ENCODE measurements around the gene FXR2. TPM values are rescaled to one million over a fixed set of nuclear protein-coding genes. Genes with fewer than 3 reads are reported as not detected.

FXR2 gene
- total RNA-seq, 1 donor from 2014 or later: 111 TPM

DNA sequence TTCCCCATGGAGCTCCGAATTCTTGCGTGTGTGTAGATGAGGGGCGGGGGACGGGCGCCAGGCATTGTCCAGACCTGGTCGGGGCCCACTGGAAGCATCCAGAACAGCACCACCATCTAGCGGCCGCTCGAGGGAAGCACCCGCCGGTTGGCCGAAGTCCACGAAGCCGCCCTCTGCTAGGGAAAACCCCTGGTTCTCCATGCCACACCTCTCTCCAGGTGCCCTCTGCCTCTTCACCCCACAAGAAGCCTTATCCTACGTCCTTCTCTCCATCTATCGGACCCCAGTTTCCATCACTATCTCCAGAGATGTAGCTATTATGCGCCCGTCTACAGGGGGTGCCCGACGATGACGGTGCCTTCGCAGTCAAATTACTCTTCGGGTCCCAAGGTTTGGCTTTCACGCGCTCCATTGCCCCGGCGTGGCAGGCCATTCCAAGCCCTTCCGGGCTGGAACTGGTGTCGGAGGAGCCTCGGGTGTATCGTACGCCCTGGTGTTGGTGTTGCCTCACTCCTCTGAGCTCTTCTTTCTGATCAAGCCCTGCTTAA is 53.6 kb downstream of the FXR2 start:
- Histone ChIP-seq H3K4me3 (peak overlapping the region; percentile 99), H3K27ac (replicated peaks) (peak overlapping the region; percentile 94), H3K9me3 (replicated peaks) (no peaks in the 10 kb centered on the region), H3K27me3 (ENCODE audit: low read depth) (no peaks in the 10 kb centered on the region), H3K36me3 (peaks cover 32% of the 10 kb centered on the region), H3K4me1 (peaks cover 81% of the 10 kb centered on the region)
- intact Hi-C loops (cut with micrococcal nuclease): loop anchor here (10.0 kb wide), 1 partner anchor 46 kb away; no protein-coding TSS in a partner anchor
- TF ChIP-seq, protein P1, sequence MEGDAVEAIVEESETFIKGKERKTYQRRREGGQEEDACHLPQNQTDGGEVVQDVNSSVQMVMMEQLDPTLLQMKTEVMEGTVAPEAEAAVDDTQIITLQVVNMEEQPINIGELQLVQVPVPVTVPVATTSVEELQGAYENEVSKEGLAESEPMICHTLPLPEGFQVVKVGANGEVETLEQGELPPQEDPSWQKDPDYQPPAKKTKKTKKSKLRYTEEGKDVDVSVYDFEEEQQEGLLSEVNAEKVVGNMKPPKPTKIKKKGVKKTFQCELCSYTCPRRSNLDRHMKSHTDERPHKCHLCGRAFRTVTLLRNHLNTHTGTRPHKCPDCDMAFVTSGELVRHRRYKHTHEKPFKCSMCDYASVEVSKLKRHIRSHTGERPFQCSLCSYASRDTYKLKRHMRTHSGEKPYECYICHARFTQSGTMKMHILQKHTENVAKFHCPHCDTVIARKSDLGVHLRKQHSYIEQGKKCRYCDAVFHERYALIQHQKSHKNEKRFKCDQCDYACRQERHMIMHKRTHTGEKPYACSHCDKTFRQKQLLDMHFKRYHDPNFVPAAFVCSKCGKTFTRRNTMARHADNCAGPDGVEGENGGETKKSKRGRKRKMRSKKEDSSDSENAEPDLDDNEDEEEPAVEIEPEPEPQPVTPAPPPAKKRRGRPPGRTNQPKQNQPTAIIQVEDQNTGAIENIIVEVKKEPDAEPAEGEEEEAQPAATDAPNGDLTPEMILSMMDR (IDR thresholded peaks at IDR 0.05; ENCODE audit: borderline replicate concordance): peak; percentile 90
- peak; percentile 91 for DNase-seq

DNA sequence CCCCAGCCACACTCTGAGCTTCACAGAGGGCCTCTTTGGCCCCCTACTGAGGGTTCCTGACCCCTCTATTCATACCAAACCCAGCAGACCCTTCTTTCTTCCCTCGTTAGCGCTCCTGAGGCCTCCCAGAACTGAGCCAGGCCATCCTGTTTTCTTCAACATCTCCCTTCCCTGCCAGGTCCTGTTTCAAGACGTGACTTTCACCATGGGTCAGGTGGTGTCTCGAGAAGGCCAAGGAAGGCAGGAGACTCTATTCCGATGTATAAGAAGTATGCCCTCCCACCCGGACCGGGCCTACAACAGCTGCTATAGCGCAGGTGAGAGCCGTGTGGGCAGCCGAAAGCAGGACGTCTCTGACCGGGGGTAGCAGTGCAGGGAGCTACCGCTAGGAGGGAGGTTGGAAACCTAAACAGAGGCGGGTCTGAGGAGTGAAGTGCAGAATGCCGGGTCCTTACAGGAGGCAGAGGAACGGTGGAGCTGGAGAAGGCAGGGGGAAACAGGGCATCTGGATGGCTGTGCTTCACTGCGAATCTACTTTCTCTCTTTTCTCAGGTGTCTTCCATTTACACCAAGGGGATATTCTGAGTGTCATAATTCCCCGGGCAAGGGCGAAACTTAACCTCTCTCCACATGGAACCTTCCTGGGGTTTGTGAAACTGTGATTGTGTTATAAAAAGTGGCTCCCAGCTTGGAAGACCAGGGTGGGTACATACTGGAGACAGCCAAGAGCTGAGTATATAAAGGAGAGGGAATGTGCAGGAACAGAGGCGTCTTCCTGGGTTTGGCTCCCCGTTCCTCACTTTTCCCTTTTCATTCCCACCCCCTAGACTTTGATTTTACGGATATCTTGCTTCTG is 54.3 kb downstream of the FXR2 start:
- Histone ChIP-seq H3K27me3 (ENCODE audit: low read depth) (no peaks in the 10 kb centered on the region), H3K27ac (replicated peaks) (peak overlapping the region; percentile 94), H3K9me3 (replicated peaks) (no peaks in the 10 kb centered on the region), H3K4me3 (peak overlapping the region; percentile 99), H3K36me3 (peaks cover 25% of the 10 kb centered on the region), H3K4me1 (peaks cover 81% of the 10 kb centered on the region)
- TF ChIP-seq, protein P1 (IDR thresholded peaks at IDR 0.05; ENCODE audit: borderline replicate concordance): peak; percentile 59
- peak; percentile 61 for DNase-seq
- intact Hi-C loops (cut with micrococcal nuclease): loop anchor here (10.0 kb wide), 1 partner anchor 46 kb away; no protein-coding TSS in a partner anchor

DNA sequence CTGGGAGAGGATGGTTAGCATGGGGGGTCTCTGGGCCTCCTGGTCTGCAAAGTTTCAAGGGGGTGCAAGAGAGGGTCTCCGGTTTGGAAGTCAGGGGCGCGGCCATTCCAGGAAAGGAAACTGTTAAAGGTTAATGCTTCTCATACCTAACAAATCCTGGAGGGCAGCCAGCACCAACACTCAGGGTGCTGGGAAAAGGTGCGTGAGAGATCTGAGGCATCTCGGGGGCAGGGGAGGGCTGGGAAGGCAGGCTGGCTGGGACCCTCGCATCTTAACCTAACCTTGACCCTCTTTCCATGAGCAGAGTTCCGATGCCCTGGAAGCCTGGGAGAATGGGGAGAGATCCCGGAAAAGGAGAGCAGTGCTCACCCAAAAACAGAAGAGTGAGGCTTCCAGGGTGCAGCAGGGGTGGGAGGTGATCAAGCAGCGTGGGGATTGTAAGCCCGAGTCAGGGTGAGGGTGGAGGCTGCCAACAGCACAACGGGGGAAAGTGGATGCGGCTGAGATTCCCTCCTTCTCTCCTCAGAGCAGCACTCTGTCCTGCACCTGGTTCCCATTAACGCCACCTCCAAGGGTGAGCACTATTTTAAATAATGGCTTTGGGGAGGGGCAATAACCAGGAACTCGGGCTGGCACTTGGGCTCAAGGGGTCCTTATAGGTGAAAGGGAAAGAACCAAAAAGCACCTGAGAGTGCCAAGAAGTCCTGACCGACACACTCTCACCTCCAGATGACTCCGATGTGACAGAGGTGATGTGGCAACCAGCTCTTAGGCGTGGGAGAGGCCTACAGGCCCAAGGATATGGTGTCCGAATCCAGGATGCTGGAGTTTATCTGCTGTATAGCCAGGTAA is 55.2 kb downstream of the FXR2 start:
- intact Hi-C loops (cut with micrococcal nuclease): loop anchor here (10.0 kb wide), 1 partner anchor 45 kb away; no protein-coding TSS in a partner anchor
- TF ChIP-seq, protein P1 (IDR thresholded peaks at IDR 0.05; ENCODE audit: borderline replicate concordance): no peak
- Histone ChIP-seq H3K9me3 (replicated peaks) (no peaks in the 10 kb centered on the region), H3K27me3 (ENCODE audit: low read depth) (no peaks in the 10 kb centered on the region), H3K36me3 (peaks cover 17% of the 10 kb centered on the region), H3K4me3 (peak overlapping the region; percentile 99), H3K27ac (replicated peaks) (peak overlapping the region; percentile 94), H3K4me1 (peaks cover 77% of the 10 kb centered on the region)
- no peak for DNase-seq

- peak; percentile 62 for DNase-seq
- no peaks in the 10 kb centered on the region for H3K9me3 ChIP-seq (replicated peaks)
- H3K27ac ChIP-seq (replicated peaks): peak within 1 kb of the TSS; percentile 94
- intact Hi-C loops (cut with micrococcal nuclease): no loop called here
- H3K27me3 ChIP-seq (ENCODE audit: low read depth): no peaks in the 10 kb centered on the region
- peaks cover 12% of the 10 kb centered on the region for H3K36me3 ChIP-seq
- H3K4me1 ChIP-seq: peaks cover 69% of the 10 kb centered on the region
- TF ChIP-seq, protein P1 (IDR thresholded peaks at IDR 0.05; ENCODE audit: borderline replicate concordance): no peak
- H3K4me3 ChIP-seq: peak within 1 kb of the TSS; percentile 99
Observed at GRCh38 chr17:7558544-7559319, 56.0 kb downstream of the FXR2 start, which contains the start of gene TNFSF13. TNFSF13 (plus strand) TSS chr17:7558750; CDS start chr17:7559040, 290 bp downstream.

Data from left ventricle myocardium inferior (tissue), 1 donor.